ENCODE results near the gene ATAD5. TPM values are rescaled to one million over a fixed set of nuclear protein-coding genes. Genes with fewer than 3 reads are reported as not detected.
A peak's percentile ranks its signal among the peaks of the same experiment; 100 is the strongest.
"Not testable (repeated sequence)": the region's sequence is repeated elsewhere in the genome, so short reads cannot be mapped to it uniquely, and the experiment has no call there.

The ATAD5 gene
- polyA plus RNA-seq (2012; ENCODE audit: insufficient read depth, insufficient read length) = 10.2 TPM

GRCh38 chr17:30831663-30832437 is at the start of gene ATAD5:
Gene ATAD5 (plus strand): TSS chr17:30831966. CDS start chr17:30832348, 382 bp downstream.
- peak within 1 kb of the TSS; percentile 99 for H3K4me3 ChIP-seq (ENCODE audit: low read length)
- DNase-seq (ENCODE audit: low read depth, low spot score) = peak; percentile 87

GRCh38 chr17:30782206-30782605 is 49.6 kb upstream of the ATAD5 start:
- DNase-seq (ENCODE audit: low read depth, low spot score) = no peak
- H3K4me3 ChIP-seq (ENCODE audit: low read length) = no peak overlapping the region

GRCh38 chr17:30788918-30789317 is 42.8 kb upstream of the ATAD5 start:
- no peak for DNase-seq (ENCODE audit: low read depth, low spot score)

GRCh38 chr17:30790279-30790678 is 41.5 kb upstream of the ATAD5 start:
- no peak for DNase-seq (ENCODE audit: low read depth, low spot score)

More at GRCh38 chr17:30788918-30789317, 42.8 kb upstream of the ATAD5 start:
- H3K4me3 ChIP-seq (ENCODE audit: low read length) = no peak overlapping the region

GRCh38 chr17:30793282-30793977 is 38.3 kb upstream of the ATAD5 start:
- no peak for DNase-seq (ENCODE audit: low read depth, low spot score)
- H3K4me3 ChIP-seq (ENCODE audit: low read length) = no peak overlapping the region

More at GRCh38 chr17:30790279-30790678, 41.5 kb upstream of the ATAD5 start:
- H3K4me3 ChIP-seq (ENCODE audit: low read length) = no peak overlapping the region

- no peak for DNase-seq (ENCODE audit: low read depth, low spot score)
- H3K4me3 ChIP-seq (ENCODE audit: low read length) = no peak overlapping the region
Observed at GRCh38 chr17:30794372-30794771, 37.4 kb upstream of the ATAD5 start.

- H3K4me3 ChIP-seq (ENCODE audit: low read length) = no peak overlapping the region
- no peak for DNase-seq (ENCODE audit: low read depth, low spot score)
Observed at GRCh38 chr17:30796016-30796415, 35.8 kb upstream of the ATAD5 start.

- no peak overlapping the region for H3K4me3 ChIP-seq (ENCODE audit: low read length)
- DNase-seq (ENCODE audit: low read depth, low spot score) = no peak
Observed at GRCh38 chr17:30801671-30802070, 30.1 kb upstream of the ATAD5 start.

GRCh38 chr17:30805944-30806456 is 25.8 kb upstream of the ATAD5 start:
- no peak for DNase-seq (ENCODE audit: low read depth, low spot score)

GRCh38 chr17:30807896-30808295 is 23.9 kb upstream of the ATAD5 start:
- no peak for DNase-seq (ENCODE audit: low read depth, low spot score)
- H3K4me3 ChIP-seq (ENCODE audit: low read length) = no peak overlapping the region

More at GRCh38 chr17:30805944-30806456, 25.8 kb upstream of the ATAD5 start:
- no peak overlapping the region for H3K4me3 ChIP-seq (ENCODE audit: low read length)

- H3K4me3 ChIP-seq (ENCODE audit: low read length) = peak overlapping the region; percentile 2
- peak; percentile 86 for DNase-seq (ENCODE audit: low read depth, low spot score)
Observed at GRCh38 chr17:30808785-30809286, 22.9 kb upstream of the ATAD5 start.

GRCh38 chr17:30809867-30810266 is 21.9 kb upstream of the ATAD5 start:
- H3K4me3 ChIP-seq (ENCODE audit: low read length) = no peak overlapping the region
- DNase-seq (ENCODE audit: low read depth, low spot score) = no peak

GRCh38 chr17:30812218-30813177 is 19.3 kb upstream of the ATAD5 start:
- no peak overlapping the region for H3K4me3 ChIP-seq (ENCODE audit: low read length)
- no peak for DNase-seq (ENCODE audit: low read depth, low spot score)

GRCh38 chr17:30814236-30814635 is 17.5 kb upstream of the ATAD5 start:
- DNase-seq (ENCODE audit: low read depth, low spot score); H3K4me3 ChIP-seq (ENCODE audit: low read length): not testable (repeated sequence)

- DNase-seq (ENCODE audit: low read depth, low spot score); H3K4me3 ChIP-seq (ENCODE audit: low read length): not testable (repeated sequence)
Observed at GRCh38 chr17:30814860-30815259, 16.9 kb upstream of the ATAD5 start.

GRCh38 chr17:30816165-30816564 is 15.6 kb upstream of the ATAD5 start:
- no peak overlapping the region for H3K4me3 ChIP-seq (ENCODE audit: low read length)

GRCh38 chr17:30819971-30820705 is 11.6 kb upstream of the ATAD5 start:
- DNase-seq (ENCODE audit: low read depth, low spot score) = no peak
- H3K4me3 ChIP-seq (ENCODE audit: low read length) = no peak overlapping the region

More at GRCh38 chr17:30816165-30816564, 15.6 kb upstream of the ATAD5 start:
- DNase-seq (ENCODE audit: low read depth, low spot score) = no peak

All from Jurkat, Clone E6-1 (cell line).